GM18873 (cell line): ENCODE results near the gene WRAP73.
"Not testable (repeated sequence)": the region's sequence is repeated elsewhere in the genome, so short reads cannot be mapped to it uniquely, and the experiment has no call there.

ENCODE experiments used
- ATAC-seq: cut with Tn5 transposase; IDR thresholded peaks from one replicate; pipeline ENCODE4 v1.9.1; 2021; ENCODE audit warnings: mild to moderate bottlenecking, moderate library complexity, moderate number of reproducible peaks; ENCODE audit not compliant: unreplicated experiment, low FRiP score

Gene WRAP73

DNA sequence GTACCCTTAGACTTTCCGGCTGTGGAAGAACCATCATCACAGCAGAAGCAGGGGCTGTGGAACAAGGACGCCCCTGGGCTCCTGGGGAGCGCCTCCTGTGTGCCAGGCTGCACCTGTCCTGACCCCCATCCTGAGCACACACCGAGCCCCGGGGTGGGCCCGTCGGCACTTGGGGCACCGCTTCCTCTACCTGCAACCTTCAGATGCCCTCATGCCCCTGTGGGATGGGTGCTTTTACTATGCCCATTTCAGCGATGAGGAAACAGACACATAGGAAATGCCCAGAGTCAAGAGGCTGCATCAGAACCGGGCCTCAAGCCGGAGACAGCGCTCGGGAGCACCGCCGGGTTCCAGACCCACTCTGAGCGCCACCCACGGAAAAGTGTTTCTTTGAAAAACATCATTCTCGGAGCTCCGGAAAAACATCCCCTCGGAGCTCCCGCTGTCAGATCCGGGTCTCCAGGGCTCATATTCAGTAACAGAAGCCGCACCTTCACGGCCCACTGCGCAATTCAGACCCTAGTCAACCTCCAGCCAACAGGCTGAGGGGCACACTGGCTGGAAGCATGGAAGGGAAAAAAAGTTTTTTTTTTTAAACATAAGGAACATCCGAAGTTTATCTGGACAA, 17.1 kb downstream of the WRAP73 start:
- no peak for ATAC-seq

DNA sequence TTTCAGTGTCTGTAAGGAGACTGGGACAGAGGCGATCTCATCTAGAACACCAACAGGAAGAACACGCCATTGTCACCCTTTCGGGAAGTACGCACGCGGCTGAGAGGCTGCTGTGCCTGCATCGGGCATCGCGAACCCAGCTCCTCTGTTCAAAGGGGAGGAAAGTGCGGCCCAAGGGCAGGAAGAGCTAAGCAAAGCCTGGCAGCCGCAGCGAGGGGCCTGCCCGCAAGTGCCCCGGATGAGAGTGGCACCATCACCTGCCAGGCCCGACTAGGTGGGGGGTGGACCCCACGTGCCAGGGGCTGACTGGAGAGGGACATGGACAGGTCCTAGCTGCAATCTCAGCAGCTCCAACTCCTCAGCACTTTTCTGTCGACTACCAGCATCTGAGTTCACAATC, 17.6 kb downstream of the WRAP73 start:
- no peak for ATAC-seq

DNA sequence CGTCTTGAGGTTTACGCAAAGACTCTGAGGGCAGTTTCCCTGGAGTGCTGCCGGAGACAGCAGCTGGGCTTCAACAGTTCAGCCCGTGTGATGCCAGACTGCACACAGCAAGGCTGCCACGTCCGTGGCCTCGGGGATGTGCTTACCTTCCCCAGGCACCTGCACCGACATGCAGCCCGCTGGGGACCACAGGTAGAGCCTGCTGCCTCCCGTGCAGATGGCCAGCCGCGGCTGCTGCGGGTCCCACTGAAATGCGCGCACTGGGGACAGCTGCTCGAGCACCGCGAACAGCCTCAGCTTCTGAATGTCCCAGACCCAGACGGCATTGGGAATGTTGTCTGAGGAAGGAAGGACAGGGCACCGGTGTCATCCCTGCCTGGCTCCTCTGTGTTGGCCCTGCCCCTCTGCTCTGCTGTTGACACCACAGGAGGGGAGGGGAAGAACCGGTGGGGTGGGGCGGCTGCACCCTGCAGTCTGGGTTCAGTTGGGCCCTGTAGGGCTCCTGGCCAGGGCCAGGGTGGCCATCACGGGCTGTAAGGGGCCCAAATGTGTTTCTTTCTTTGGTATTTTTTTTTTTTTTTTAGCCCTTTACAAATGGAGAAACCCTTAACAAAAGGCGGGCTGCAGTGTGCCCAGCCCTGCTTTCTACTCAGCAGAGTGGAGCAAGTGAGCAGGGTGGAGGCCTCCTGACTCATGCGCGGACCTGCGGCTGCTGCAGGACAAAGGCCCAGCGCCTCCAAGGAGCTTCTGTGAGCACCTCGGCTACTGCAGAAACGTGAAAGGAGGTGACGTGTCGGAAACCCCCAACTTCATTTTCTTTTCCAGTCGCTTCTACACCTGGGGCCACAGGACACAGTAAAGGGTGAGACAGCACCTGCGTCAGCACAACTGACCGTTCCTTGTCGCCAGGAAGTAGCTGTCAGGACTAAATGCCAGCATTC, 18.3 kb downstream of the WRAP73 start:
- ATAC-seq: no peak

DNA sequence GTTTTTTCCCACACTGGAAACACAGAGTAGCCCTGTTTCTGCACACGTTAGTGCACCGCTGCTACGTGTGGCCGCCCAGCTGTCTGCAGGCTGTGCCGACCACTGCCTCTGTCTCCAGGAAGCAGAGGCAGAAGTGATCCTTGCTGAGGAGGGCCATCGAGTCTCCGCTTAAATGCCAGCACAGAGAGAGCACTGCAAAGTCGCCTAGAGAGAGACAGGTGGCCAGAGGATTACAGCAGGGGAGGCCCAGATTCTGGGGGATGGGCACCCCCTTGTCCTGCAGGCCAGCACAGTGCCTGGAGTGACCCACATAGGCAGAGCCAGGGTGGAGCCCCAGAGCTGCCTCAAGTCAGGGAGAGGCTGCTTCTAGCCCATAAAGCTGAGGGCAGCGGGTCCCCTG, 19.0 kb downstream of the WRAP73 start:
- no peak for ATAC-seq

DNA sequence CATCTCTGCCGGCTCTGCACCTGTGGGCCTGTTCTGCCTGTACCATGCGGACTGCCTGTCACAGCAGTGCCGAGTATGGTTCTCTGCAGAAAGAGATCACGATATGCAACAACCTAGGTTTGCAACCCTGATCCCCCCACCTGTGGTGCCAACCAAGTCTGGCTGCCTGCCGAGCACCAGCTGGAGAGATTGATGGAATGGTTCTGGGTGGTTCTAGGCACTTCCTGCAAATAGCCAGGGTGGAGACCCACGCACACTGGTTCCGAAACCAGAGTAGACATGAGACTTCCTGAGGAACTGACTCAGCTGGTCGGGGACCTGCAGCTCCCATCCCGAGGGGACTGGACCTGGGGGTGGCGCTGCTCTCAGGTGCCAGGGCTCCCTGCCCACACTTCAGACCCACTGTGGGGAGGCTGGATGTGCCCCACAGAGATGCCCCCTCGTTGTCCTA, 19.7 kb downstream of the WRAP73 start:
- no peak for ATAC-seq

DNA sequence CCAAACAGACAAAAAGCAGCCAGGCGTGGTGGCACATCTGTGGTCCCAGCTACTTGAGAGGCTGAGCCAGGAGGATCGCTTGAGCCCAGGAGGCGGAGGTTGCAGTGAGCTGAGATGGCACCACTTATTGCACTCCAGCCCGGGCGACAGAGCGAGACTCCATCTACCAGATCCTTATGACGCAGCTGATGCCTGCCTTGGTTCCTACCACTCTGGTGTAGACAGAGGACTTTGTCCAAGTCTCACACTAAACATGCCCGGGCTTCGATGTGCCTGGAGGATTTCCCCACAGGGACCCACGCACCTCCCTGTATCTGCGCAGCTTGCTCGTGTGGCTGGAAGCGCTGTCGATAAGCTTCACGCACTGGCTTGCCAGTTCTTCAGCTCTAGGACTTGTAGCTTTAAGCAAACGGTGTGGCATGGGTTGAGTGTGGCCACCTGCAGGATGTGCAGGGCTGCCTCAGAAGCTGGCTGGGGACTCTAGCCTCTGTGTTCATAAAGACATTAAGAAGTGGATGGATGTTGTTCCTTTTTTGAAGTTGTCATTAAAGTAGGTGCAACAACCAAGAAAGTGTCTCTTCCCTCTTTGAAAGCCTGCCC, 20.2 kb downstream of the WRAP73 start:
- no peak for ATAC-seq

DNA sequence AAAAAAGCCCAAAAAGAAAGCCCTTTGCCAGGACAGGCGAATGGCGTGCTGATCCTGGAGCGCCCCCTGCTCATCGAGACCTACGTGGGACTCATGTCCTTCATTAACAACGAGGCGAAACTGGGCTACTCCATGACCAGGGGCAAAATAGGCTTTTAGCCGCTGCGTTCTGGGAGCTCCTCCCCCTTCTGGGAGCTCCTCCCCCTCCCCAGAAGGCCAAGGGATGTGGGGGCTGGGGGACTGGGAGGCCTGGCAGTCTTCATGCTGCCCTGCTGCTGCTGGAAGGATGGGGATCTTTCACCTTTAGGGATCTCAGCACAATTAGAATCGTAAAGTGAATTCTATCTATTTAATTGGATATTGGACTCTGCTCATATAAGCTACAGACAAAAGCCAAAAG, 21.5 kb downstream of the WRAP73 start:
- ATAC-seq: no peak

DNA sequence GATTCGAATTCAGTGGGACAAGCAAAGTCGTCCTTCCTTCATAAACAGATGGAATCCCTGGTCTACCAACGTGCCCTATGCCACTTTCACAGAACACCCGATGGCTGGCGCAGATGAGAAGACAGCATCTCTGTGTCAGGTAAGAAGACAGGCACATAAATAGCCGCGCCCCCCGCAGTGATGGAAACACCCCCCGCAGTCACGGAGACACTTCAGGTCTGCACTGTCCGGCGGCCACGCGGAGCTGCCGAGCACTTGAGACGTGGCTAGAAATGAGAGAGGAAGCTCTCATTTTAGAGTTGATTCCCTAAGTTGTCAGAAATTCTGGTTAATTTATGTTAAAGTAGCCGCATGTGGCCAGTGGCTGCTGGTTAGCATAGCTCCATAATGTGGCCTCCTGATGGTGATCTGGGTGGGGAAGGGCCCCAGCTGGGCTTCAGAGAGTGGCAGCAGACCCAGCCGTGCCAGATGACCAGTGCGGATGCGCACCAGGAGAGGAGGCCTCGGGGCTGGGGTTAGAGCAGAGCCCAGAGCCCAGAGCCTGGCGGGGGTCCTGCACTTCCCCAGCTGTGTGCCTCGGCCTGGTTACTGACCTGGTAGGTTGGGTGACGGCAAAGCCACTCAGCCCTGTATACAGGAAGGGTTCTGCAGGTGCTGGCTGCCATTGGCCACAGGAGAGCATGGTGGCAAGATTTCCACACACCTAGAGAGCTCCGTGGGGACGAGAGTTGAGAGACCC, 22.2 kb downstream of the WRAP73 start:
- ATAC-seq: no peak

DNA sequence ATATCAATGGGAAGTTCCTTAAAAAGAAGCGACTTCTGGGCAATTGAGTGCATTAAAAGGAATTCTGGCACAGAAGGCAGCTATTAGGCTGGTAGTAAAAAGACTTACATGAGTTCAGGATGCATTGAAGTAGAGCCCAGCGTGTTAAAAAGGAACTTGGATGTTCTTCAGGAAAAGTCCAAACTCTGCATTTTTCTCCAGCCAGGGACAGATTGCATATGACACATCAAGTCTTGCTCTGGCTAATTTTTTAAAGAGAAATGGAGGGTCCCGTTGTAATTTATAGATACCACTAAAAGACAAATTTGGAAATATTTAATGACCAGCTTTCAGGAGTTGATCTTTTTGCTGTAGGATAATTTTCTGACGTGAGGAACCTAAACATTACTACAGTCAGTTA, 23.9 kb downstream of the WRAP73 start:
- no peak for ATAC-seq

DNA sequence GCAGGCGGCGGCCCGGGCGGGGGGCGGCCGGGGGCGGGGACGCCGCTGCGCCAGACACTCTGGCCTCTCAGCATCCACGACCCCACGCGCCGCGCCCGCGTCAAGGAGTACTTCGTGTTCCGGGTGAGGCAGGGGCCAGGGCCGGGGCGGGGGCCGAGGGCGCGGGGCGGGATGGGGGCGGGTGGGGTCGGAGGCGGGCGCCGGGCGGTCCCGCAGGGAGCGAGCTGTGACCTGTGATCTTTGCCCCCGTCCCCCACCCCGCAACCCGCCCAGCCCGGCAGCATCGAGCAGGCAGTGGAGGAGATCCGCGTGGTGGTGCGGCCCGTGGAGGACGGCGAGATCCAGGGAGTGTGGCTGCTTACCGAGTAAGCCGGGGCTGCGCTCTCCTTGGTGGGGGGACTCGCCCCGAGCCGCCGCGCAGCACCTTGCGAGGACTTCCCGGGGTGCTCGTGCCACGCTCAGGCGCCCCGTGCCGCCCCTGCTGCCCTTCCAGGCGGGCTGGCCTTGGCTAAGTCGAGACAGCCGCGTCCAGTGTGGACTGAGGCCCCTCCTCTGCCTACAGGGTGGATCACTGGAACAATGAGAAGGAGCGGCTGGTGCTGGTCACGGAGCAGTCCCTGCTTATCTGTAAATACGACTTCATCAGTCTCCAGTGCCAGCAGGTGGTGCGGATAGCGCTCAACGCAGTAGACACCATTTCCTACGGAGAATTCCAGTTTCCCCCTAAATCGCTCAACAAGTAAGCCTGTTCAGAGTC, 24.6 kb downstream of the WRAP73 start:
- no peak for ATAC-seq

DNA sequence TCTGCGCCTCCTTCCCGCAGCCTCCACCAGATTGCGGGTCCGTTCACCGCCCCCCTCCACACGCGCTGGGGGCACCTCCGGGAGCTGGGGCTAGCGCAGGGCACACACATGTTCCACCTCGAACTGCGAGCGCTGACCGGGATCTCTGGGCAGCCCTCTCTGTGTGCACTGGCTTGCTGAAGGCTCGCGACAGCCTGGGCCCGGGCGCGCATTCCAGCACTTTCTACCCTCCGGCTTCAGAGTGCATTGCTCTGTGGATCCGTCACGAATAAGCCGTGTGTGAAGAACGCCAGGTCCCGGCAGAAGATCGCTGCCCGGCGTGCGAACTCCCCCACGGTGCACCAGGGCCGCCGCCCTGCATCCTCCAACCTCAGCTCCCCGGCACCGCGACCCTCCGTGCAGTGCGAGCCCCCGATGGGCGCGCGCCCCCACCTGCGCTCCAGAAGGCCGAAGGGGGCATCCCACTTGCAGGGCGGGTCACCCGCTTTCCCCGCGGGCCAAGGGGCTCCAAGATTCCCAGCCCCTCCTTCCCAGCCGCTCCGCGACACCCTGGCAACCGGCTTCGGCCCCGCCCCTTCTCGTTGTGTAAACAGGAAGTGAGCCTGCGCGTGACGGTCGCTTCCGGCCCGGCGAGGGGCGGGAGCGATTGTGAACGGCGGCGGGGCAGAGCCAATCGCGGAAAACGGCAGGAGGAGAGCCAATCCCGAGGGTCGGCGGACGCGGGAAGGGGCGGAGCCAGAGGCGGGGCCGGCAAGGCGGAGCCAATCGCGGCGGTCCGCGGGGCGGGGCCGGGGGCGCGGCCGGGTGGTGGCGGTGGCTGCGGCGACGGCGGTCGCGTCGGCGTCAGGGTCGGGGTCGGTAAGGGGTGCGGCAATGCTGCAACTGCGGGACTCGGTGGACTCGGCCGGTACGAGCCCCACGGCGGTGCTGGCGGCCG, 25.4 kb downstream of the WRAP73 start, which contains the start of gene TPRG1L:
Gene TPRG1L, plus strand, starts transcription at position 816 of the 937 bp plus-strand sequence. Its CDS starts 58 bp downstream, at position 874.
- ATAC-seq: peak; percentile 84

DNA sequence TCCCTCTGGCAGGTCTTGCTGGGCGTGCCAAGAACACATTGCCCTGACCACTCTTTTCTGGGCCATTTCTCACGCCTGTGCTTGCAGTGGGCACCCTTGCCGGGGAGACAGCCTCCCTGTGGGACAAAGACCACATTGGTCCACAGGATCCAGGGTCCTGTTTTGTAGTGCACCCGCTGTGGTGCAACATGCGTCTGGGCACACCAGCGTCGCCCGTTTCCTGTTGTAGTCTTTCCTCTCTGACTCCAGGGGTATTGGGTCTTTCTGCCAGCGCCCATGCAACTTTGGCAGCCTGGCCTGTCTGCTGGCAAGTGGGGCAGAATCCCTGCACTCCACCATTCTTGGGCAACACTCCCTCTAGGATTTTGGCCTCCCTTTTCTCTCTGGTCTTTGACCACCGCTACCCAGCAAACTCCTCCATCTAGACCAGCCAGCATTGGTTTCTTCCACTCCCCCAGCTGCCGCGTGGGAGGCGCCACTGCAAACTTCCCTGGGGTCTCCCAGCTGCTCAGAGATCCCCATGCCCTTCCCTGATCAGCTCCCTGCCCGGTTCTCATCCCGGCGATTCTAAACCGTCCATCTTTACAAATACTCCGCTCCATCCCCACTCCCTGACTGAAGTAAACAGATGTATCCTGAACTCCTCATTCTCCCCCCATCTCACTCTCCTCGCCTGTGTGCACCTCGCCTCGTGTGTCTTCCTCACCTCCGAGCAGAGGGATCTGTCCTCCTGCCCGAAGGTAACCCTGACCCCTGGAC, 26.3 kb downstream of the WRAP73 start:
- ATAC-seq: no peak

DNA sequence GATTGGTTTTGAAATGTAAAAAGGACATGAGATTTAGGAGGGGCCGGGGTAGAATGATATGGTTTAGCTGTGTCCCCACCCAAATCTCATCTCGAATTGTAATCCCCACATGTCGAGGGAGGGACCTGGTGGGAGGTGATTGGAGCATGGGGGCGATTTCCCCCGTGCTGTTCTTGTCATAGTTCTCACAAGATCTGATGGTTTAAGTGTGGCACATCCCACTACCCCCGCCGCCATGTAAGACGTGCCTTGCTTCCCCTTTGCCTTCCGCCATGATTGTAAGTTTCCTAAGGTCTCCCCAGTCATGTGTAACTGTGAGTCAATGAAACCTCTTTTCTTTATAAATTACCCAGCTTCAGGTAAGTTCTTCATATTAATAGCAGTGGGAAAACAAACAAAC, 27.8 kb downstream of the WRAP73 start:
- not testable (repeated sequence) for ATAC-seq

DNA sequence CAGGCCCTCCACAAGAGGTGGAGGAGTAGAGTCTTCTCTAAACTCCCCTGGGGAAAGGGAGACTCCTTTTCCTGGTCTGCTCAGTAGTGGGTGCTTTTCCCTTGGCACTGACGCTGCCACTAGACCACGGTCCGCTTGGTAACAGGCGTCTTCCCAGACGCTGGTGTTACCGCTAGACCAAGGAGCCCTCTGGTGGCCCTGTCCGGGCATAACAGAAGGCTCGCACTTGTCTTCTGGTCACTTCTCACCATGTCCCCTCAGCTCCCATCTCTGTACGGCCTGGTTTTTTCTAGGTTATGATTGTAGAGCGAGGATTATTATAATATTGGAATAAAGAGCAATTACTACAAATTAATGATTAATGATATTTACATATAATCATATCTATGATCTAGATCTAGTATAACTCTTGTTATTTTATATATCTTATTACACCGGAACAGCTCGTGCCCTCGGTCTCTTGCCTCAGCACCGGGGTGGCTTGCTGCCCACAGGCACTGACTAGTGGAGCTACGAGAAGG, 28.7 kb downstream of the WRAP73 start:
- ATAC-seq: not testable (repeated sequence)

DNA sequence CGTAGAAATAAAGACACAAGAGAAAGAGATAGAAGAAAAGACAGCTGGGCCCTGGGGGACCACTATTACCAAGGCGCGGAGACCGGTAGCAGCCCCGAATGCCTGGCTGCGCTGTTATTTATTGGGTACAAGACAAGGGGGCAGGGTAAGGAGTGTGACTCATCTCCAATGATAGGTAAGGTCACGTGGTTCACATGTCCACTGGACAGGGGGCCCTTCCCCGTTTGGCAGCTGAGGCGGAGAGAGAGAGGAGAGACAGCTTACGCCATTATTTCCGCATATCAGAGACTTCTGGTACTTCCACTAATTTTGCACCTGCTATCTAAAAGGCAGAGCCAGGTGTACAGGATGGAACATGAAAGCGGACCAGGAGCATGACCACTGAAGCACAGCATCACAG, 29.2 kb downstream of the WRAP73 start:
- no peak for ATAC-seq

DNA sequence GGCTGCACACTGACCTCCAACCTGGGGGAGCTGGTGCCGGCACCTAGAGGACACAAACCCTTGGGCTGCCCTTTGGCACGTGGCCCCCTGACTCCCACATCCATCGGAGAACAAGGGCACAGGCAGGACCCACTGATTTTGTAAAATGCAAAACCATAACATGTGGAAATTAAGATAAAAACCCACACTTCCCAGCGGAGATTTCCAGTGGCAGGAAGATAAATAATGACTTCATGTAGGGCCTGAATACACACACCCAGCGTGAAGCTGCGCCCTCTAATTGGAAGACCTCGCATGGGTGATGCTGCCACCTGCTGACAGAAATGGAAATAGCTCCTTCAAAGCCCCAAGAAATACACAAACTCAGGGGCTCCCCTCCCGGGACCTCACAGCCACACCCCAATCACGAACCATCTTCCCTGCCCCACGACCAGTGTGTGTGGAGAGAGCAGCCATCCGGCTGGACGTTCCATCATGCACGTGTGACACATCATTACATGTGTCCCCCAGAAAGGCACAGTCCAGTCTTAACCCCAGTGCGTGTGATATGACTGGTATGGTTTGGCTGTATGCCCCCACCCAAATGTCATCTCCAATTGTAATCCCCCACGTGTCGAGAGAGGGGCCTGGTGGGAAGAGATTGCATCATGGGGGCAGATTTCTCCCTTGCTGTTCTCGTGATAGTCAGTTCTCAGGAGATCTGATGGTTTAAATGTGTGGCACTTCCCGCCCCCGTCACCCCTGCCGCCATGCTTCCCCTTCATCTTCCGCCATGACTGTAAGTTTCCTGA, 30.8 kb downstream of the WRAP73 start:
- no peak for ATAC-seq

DNA sequence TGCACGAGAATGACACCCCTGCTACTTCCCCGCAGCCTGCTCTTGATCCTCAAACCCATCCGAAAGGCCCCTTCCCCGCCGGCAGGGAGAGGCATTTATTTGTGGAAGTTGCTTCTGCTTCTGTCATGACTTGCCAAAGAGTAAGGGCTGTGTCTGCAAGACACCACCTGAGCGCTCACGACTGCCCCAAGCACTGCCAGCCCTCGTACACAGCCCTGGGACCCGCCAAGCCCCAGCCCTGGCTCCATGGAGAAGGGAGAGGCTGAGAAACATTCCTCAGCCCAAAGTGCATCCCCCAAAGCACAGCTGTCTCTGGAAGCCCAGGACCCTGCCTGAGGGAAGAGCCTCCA, 31.4 kb downstream of the WRAP73 start:
- ATAC-seq: no peak
